CD14-positive monocyte (primary cell): ENCODE measurements around the gene XKR7. TPM values are rescaled to one million over a fixed set of nuclear protein-coding genes. Genes with fewer than 3 reads are reported as not detected.

Experiments used
- DNase-seq, 3 donors: peaks; one replicate each; pipeline ENCODE4 v3.0.0-alpha.2; 2011 to 2022
- H2AFZ ChIP-seq: 2 replicates; pipeline ENCODE4 v1.6.0; 2012; ENCODE audit warnings: mild to moderate bottlenecking, low read depth, low read length, inconsistent platforms; ENCODE audit not compliant: insufficient read depth, poor library complexity, severe bottlenecking
- H3K27ac ChIP-seq, 2 donors: 1 replicate in 1 of 2; 2 replicates in 1 of 2; pipeline ENCODE4 v1.5.1; 2012 to 2013; ENCODE audit warnings: low read length in 2 of 2, control low read depth in 1 of 2, inconsistent platforms in 1 of 2, low read depth in 1 of 2, mild to moderate bottlenecking in 1 of 2
- H3K27me3 ChIP-seq, 2 donors: one replicate each; pipeline versions ENCODE4 v1.6.0 to v1.6.1; 2011 to 2013; ENCODE audit warnings: low read length in 2 of 2; ENCODE audit not compliant: control insufficient read depth in 2 of 2, insufficient read depth in 2 of 2
- H3K36me3 ChIP-seq, 2 donors: replicated peaks in 1 of 2; 1 replicate in 1 of 2; 2 replicates in 1 of 2; pipeline versions ENCODE4 v1.5.1 to v1.6.1; 2012 to 2013; ENCODE audit warnings: low read length in 2 of 2, control low read depth in 1 of 2, inconsistent platforms in 1 of 2, mild to moderate bottlenecking in 1 of 2; ENCODE audit not compliant: insufficient read depth in 2 of 2, control insufficient read depth in 1 of 2
- H3K4me1 ChIP-seq, 2 donors: 1 replicate in 1 of 2; 2 replicates in 1 of 2; pipeline versions ENCODE4 v1.5.1 to v1.6.1; 2012 to 2013; ENCODE audit warnings: low read length in 2 of 2, control low read depth in 1 of 2, inconsistent platforms in 1 of 2, mild to moderate bottlenecking in 1 of 2, moderate library complexity in 1 of 2; ENCODE audit not compliant: insufficient read depth in 2 of 2, control insufficient read depth in 1 of 2
- H3K4me2 ChIP-seq: replicated peaks from 2 replicates; pipeline ENCODE3; 2012; ENCODE audit warnings: low read length, moderate library complexity, mild to moderate bottlenecking; ENCODE audit not compliant: poor library complexity, severe bottlenecking; ENCODE audit errors: extremely low read depth
- H3K4me3 ChIP-seq, 3 experiments: fragments of 200-600 bp in 1 of 3; sonication (generic) in 1 of 3; replicated peaks in 1 of 3; 1 replicate in 2 of 3; 2 replicates in 1 of 3; pipeline ENCODE4 v1.5.1; 2011 to 2013; ENCODE audit warnings: low read length in 3 of 3, mild to moderate bottlenecking in 3 of 3, control low read depth in 2 of 3, low read depth in 2 of 3, inconsistent platforms in 1 of 3, moderate library complexity in 1 of 3
- H3K79me2 ChIP-seq: 2 replicates; pipeline ENCODE4 v1.6.0; 2012; ENCODE audit warnings: mild to moderate bottlenecking, control low read depth, inconsistent platforms, low read length, moderate library complexity; ENCODE audit not compliant: insufficient read depth
- H3K9ac ChIP-seq: 2 replicates; pipeline ENCODE4 v1.6.0; 2017; ENCODE audit warnings: low read length, mild to moderate bottlenecking; ENCODE audit not compliant: insufficient read depth, poor library complexity, severe bottlenecking
- H3K9me3 ChIP-seq, 2 donors: replicated peaks in 1 of 2; 1 replicate in 1 of 2; 2 replicates in 1 of 2; pipeline versions ENCODE4 v1.5.1 to v1.6.1; 2012 to 2013; ENCODE audit warnings: low read length in 2 of 2, control low read depth in 1 of 2; ENCODE audit not compliant: control insufficient read depth in 1 of 2, insufficient read depth in 1 of 2
- H4K20me1 ChIP-seq: 2 replicates; pipeline ENCODE4 v1.6.0; 2012; ENCODE audit warnings: mild to moderate bottlenecking, low read length, control low read depth, moderate library complexity; ENCODE audit not compliant: insufficient read depth
- H3K27ac Mint-ChIP-seq, 7 donors: one replicate each; pipeline ENCODE4 v1.8.0; 2020; ENCODE audit warnings: mild to moderate bottlenecking in 7 of 7, mixed read lengths in 7 of 7, moderate library complexity in 6 of 7, inconsistent platforms in 2 of 7
- H3K27me3 Mint-ChIP-seq, 3 donors: one replicate each; pipeline ENCODE4 v1.8.0; 2021 to 2022; ENCODE audit warnings: low read depth in 3 of 3, mild to moderate bottlenecking in 3 of 3, mixed read lengths in 3 of 3, moderate library complexity in 3 of 3, inconsistent platforms in 1 of 3
- H3K36me3 Mint-ChIP-seq, 2 donors: one replicate each; pipeline ENCODE4 v1.8.0; 2020; ENCODE audit warnings: mixed read lengths in 2 of 2, inconsistent platforms in 1 of 2, mild to moderate bottlenecking in 1 of 2
- H3K4me1 Mint-ChIP-seq: one replicate; pipeline ENCODE4 v1.8.0; 2020; ENCODE audit warnings: mild to moderate bottlenecking, mixed read lengths
- H3K4me3 Mint-ChIP-seq, 2 donors: one replicate each; pipeline ENCODE4 v1.8.0; 2020; ENCODE audit warnings: mild to moderate bottlenecking in 2 of 2, mixed read lengths in 2 of 2, moderate library complexity in 1 of 2
- H3K9me3 Mint-ChIP-seq, 7 donors: one replicate each; pipeline ENCODE4 v1.8.0; 2020 to 2022; ENCODE audit warnings: mixed read lengths in 7 of 7, mild to moderate bottlenecking in 6 of 7, moderate library complexity in 6 of 7, inconsistent platforms in 2 of 7
- WGBS: methylation state at CpG from one replicate; pipeline ENCODE4 v1.1.5; 2013; ENCODE audit warnings: missing lambda C conversion rate; ENCODE audit not compliant: insufficient coverage; 5-methylcytosine and 5-hydroxymethylcytosine counted together
- intact Hi-C, 2 donors: fragments of 100-400 bp; cut with micrococcal nuclease; formaldehyde crosslinking; loops; one replicate each; pipeline versions ENCODE4 v1.15.0 to v1.15.1; 2023
- polyA plus RNA-seq, 3 donors: library from polyadenylated mRNA; depleted of rRNA in 1 of 3; unstranded in 2 of 3; stranded (reverse) in 1 of 3; fragments of 300-500 nt in 2 of 3; fragments of >200 nt in 1 of 3; fragmentation: Illumina TruSeq in 2 of 3; gene quantifications; 1 replicate in 2 of 3; 2 replicates in 1 of 3; pipeline ENCODE4 v1.2.3, GENCODE V29; 2012 to 2021
- TF ChIP-seq, protein P1 (sequence below): fragments of 200-600 bp; IDR thresholded peaks from one replicate; pipeline ENCODE4 v1.8.0; 2022; ENCODE audit warnings: antibody characterized with exemption, mild to moderate bottlenecking

Gene XKR7
- polyA plus RNA-seq, 3 donors: 0.02 to 0.43 TPM; not detected in 1

DNA sequence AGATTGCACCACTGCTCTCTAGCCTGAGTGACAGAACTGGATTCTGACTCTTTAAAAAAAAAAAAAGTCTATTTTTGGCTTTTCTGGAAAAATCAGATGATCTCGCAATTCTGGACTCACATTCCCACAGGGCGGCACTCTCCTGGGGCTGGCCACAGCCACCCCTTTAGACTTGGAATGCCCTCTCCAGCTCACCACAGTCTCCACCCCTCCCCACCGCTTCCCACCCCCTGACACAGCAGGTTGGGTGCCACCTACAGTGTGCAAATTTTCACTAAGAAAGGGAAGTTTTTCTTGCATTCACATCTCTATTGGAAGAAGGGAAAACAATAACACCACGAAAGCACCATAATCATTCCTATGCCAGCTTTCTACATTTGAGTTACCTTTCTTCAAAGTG, 31.5 kb upstream of the XKR7 start:
- Mint-ChIP-seq H3K27me3 (no peaks in the 10 kb centered on the region), H3K4me1 (no peaks in the 10 kb centered on the region), H3K9me3 (no peaks in the 10 kb centered on the region), H3K4me3 (no peak overlapping the region), H3K27ac (no peak overlapping the region), H3K36me3 (peaks cover 0 to 3% of the 10 kb centered on the region in 2 donors)
- H3K4me3 ChIP-seq: no peak overlapping the region
- WGBS: 80% methylated on average over 1 of the region's 4 CpGs
- no peaks in the 10 kb centered on the region for H3K27me3 ChIP-seq
- H3K4me1 ChIP-seq: no peaks in the 10 kb centered on the region
- H3K4me2 ChIP-seq: no peak overlapping the region
- no peaks in the 10 kb centered on the region for H4K20me1 ChIP-seq
- no peak overlapping the region for H3K27ac ChIP-seq
- H3K9me3 ChIP-seq: no peaks in the 10 kb centered on the region
- H2AFZ ChIP-seq: no peak overlapping the region
- no peaks in the 10 kb centered on the region for H3K36me3 ChIP-seq
- intact Hi-C loops: no loop called here
- TF ChIP-seq, protein P1, sequence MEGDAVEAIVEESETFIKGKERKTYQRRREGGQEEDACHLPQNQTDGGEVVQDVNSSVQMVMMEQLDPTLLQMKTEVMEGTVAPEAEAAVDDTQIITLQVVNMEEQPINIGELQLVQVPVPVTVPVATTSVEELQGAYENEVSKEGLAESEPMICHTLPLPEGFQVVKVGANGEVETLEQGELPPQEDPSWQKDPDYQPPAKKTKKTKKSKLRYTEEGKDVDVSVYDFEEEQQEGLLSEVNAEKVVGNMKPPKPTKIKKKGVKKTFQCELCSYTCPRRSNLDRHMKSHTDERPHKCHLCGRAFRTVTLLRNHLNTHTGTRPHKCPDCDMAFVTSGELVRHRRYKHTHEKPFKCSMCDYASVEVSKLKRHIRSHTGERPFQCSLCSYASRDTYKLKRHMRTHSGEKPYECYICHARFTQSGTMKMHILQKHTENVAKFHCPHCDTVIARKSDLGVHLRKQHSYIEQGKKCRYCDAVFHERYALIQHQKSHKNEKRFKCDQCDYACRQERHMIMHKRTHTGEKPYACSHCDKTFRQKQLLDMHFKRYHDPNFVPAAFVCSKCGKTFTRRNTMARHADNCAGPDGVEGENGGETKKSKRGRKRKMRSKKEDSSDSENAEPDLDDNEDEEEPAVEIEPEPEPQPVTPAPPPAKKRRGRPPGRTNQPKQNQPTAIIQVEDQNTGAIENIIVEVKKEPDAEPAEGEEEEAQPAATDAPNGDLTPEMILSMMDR: no peak
- H3K9ac ChIP-seq: no peak overlapping the region
- H3K79me2 ChIP-seq: no peaks in the 10 kb centered on the region
- no peak for DNase-seq

DNA sequence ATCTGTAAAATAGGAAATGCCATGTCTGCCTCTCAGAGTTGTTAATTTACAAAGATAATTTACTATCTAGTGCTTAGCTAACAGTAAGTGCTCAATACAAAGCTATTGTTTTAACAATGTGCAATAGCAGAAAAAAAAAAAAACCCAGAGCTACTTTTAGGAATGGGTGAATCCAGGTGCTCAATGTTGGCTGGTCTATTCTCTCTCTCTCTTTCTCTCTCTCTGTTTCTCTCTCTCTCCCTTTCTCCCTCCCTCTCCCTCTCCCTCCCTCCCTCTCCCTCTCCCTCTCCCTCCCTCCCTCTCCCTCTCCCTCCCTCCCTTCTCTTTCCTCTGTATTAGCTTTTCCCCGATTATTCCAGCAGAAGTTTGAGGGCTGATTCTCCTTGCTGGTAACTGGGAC, 30.1 kb upstream of the XKR7 start:
- no peak overlapping the region for H3K27ac Mint-ChIP-seq
- TF ChIP-seq, protein P1: no peak
- no peaks in the 10 kb centered on the region for H3K4me1 ChIP-seq
- H3K79me2 ChIP-seq: no peaks in the 10 kb centered on the region
- no peak overlapping the region for H3K4me3 Mint-ChIP-seq
- intact Hi-C loops: no loop called here
- DNase-seq: no peak
- peaks cover 0 to 1% (median 0%) of the 10 kb centered on the region in 7 donors for H3K9me3 Mint-ChIP-seq
- no peak overlapping the region for H3K4me3 ChIP-seq
- no CpG with 5 or more reads among the region's 1 CpG for WGBS
- H3K36me3 Mint-ChIP-seq: peaks cover 10 to 14% of the 10 kb centered on the region in 2 donors
- H3K27ac ChIP-seq: no peak overlapping the region
- H3K4me2 ChIP-seq: no peak overlapping the region
- H4K20me1 ChIP-seq: no peaks in the 10 kb centered on the region
- no peaks in the 10 kb centered on the region for H3K9me3 ChIP-seq
- no peak overlapping the region for H3K9ac ChIP-seq
- peaks cover 0 to 7% of the 10 kb centered on the region in 2 donors for H3K36me3 ChIP-seq
- no peaks in the 10 kb centered on the region for H3K27me3 ChIP-seq
- H3K27me3 Mint-ChIP-seq: peaks cover 0 to 2% (median 0%) of the 10 kb centered on the region in 3 donors
- H3K4me1 Mint-ChIP-seq: no peaks in the 10 kb centered on the region
- no peak overlapping the region for H2AFZ ChIP-seq
